Endodermal cell (in vitro differentiated cells): ENCODE data around the gene ZNF710. TPM values are rescaled to one million over a fixed set of nuclear protein-coding genes. Genes with fewer than 3 reads are reported as not detected.

ENCODE experiments used
- DNase-seq: peaks from one replicate; pipeline ENCODE4 v3.0.0-alpha.2; 2017
- H3K27ac ChIP-seq: 2 replicates; pipeline ENCODE4 v1.5.1; 2013; ENCODE audit warnings: mild to moderate bottlenecking, low read depth, low read length, moderate library complexity
- H3K27me3 ChIP-seq: 2 replicates; pipeline ENCODE4 v1.6.1; 2013; ENCODE audit warnings: mild to moderate bottlenecking, low read length, moderate library complexity; ENCODE audit not compliant: insufficient read depth, control insufficient read depth, poor library complexity, severe bottlenecking
- H3K36me3 ChIP-seq: 2 replicates; pipeline ENCODE4 v1.7.0; 2013; ENCODE audit warnings: mild to moderate bottlenecking, low read length, moderate library complexity; ENCODE audit not compliant: control insufficient read depth, insufficient read depth
- H3K4me1 ChIP-seq: one replicate; pipeline ENCODE4 v1.7.0; 2013; ENCODE audit warnings: low read length; ENCODE audit not compliant: control insufficient read depth, insufficient read depth
- H3K4me3 ChIP-seq: 2 replicates; pipeline ENCODE4 v1.5.1; 2013; ENCODE audit warnings: mild to moderate bottlenecking, low read length, moderate library complexity
- H3K9ac ChIP-seq: 2 replicates; pipeline ENCODE4 v1.6.1; 2013; ENCODE audit warnings: mild to moderate bottlenecking, low read length, moderate library complexity; ENCODE audit not compliant: poor library complexity, severe bottlenecking; ENCODE audit errors: extremely low read depth
- H3K9me3 ChIP-seq: 2 replicates; pipeline ENCODE4 v1.6.1; 2013; ENCODE audit warnings: mild to moderate bottlenecking, low read length, moderate library complexity; ENCODE audit not compliant: control insufficient read depth
- H3K27ac Mint-ChIP-seq: 2 replicates; pipeline ENCODE4 v1.8.0; 2020; ENCODE audit warnings: mixed read lengths
- H3K27me3 Mint-ChIP-seq: 2 replicates; pipeline ENCODE4 v1.8.0; 2021; ENCODE audit warnings: mild to moderate bottlenecking, mixed read lengths; ENCODE audit not compliant: insufficient read depth
- H3K36me3 Mint-ChIP-seq: 2 replicates; pipeline ENCODE4 v1.8.0; 2020; ENCODE audit warnings: low read depth, mixed read lengths
- H3K4me1 Mint-ChIP-seq: 2 replicates; pipeline ENCODE4 v1.8.0; 2020; ENCODE audit warnings: mixed read lengths
- H3K4me3 Mint-ChIP-seq: 2 replicates; pipeline ENCODE4 v1.8.0; 2020; ENCODE audit warnings: mild to moderate bottlenecking, moderate library complexity, mixed read lengths
- H3K9me3 Mint-ChIP-seq: 2 replicates; pipeline ENCODE4 v1.8.0; 2020; ENCODE audit warnings: mild to moderate bottlenecking, mixed read lengths
- WGBS, 2 experiments: methylation state at CpG; one replicate each; pipeline versions ENCODE4 v1.1.5 to v1.1.7; 2013; ENCODE audit warnings: missing lambda C conversion rate in 2 of 2, mixed read lengths in 1 of 2; ENCODE audit not compliant: insufficient coverage in 1 of 2, insufficient read length in 1 of 2; 5-methylcytosine and 5-hydroxymethylcytosine counted together
- total RNA-seq, 2 donors: library from RNA; stranded (reverse); fragmentation: NEBNext Ultra II Directional in 1 of 2; extraction: Animal tissue kit (Norgen Biotek cat#: 25700) in 1 of 2; gene quantifications; 2 replicates in 1 of 2; 3 replicates in 1 of 2; pipeline ENCODE4 v1.2.1, GENCODE V29; 2021
- TF ChIP-seq, protein P1 (sequence below): fragments of 200-600 bp; sonication (generic); conservative IDR thresholded peaks from 2 replicates; pipeline ENCODE4 v1.5.0; 2021; ENCODE audit warnings: antibody characterized with exemption, mild to moderate bottlenecking

Gene ZNF710
- total RNA-seq, 2 donors from 2014 or later: 31.8 to 39.1 TPM

GRCh38 chr15:90086868-90087268 lies 85.7 kb downstream of the ZNF710 start:
- Mint-ChIP-seq H3K27me3 (peaks cover 12% of the 10 kb centered on the region), H3K4me3 (no peak overlapping the region), H3K9me3 (no peaks in the 10 kb centered on the region), H3K36me3 (peaks cover 14% of the 10 kb centered on the region), H3K27ac (no peak overlapping the region), H3K4me1 (no peaks in the 10 kb centered on the region)
- no peak overlapping the region for H3K9ac ChIP-seq
- TF ChIP-seq, protein P1, sequence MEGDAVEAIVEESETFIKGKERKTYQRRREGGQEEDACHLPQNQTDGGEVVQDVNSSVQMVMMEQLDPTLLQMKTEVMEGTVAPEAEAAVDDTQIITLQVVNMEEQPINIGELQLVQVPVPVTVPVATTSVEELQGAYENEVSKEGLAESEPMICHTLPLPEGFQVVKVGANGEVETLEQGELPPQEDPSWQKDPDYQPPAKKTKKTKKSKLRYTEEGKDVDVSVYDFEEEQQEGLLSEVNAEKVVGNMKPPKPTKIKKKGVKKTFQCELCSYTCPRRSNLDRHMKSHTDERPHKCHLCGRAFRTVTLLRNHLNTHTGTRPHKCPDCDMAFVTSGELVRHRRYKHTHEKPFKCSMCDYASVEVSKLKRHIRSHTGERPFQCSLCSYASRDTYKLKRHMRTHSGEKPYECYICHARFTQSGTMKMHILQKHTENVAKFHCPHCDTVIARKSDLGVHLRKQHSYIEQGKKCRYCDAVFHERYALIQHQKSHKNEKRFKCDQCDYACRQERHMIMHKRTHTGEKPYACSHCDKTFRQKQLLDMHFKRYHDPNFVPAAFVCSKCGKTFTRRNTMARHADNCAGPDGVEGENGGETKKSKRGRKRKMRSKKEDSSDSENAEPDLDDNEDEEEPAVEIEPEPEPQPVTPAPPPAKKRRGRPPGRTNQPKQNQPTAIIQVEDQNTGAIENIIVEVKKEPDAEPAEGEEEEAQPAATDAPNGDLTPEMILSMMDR: peak; percentile 85
- WGBS, 2 experiments: 86 to 93% methylated on average over 5 to 7 of the region's 7 CpGs
- no peak overlapping the region for H3K27ac ChIP-seq
- H3K4me1 ChIP-seq: no peaks in the 10 kb centered on the region
- no peak overlapping the region for H3K4me3 ChIP-seq
- H3K9me3 ChIP-seq: no peaks in the 10 kb centered on the region
- no peaks in the 10 kb centered on the region for H3K36me3 ChIP-seq
- no peaks in the 10 kb centered on the region for H3K27me3 ChIP-seq
- peak; percentile 87 for DNase-seq

DNA sequence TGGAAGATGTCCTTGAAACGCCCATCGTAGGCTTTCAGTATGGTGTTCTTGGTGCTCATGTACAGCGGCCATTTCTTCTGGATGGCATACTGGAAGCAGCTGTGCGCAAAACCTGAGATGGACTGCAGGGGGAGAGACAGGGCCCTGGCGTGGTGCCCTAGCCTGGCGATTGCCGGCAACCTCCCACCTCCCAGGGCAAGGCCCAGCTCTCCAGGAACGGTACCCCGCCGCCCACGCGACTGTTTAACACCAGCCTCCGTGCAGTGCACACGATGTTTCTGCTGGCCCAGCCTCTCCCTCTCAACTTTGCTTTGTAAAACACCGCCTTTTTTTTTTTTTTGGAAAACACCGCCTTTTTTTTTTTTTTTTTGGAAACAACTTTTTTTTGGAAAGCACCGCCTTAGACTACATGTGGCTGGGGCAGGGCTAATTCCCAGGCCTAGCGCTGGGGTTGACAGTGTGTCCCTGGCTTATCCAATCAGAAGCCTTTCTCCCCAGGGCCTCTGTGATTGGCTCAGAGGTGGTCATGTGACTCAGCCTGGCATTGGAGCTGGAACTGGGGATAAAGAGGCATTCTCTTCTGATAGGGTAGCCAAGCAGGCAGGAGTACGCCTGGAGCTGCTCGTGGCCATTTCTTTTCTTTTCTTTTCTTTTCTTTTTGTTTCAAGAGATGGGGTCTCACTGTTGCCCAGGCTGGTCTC lies 86.5 kb downstream of the ZNF710 start:
- 88 to 91% methylated on average over 15 to 19 of the region's 20 CpGs for WGBS, 2 experiments
- no peaks in the 10 kb centered on the region for H3K36me3 ChIP-seq
- no peaks in the 10 kb centered on the region for H3K4me1 Mint-ChIP-seq

GRCh38 chr15:90090226-90090848 lies 89.2 kb downstream of the ZNF710 start:
- peaks cover 3% of the 10 kb centered on the region for H3K4me1 Mint-ChIP-seq
- Histone ChIP-seq H3K4me1 (no peaks in the 10 kb centered on the region), H3K36me3 (no peaks in the 10 kb centered on the region), H3K9ac (no peak overlapping the region), H3K4me3 (no peak overlapping the region), H3K9me3 (no peaks in the 10 kb centered on the region), H3K27ac (no peak overlapping the region), H3K27me3 (peaks cover 16% of the 10 kb centered on the region)
- H3K9me3 Mint-ChIP-seq: peaks cover 2% of the 10 kb centered on the region
- H3K27ac Mint-ChIP-seq: no peak overlapping the region
- WGBS, 2 experiments: 90 to 97% methylated on average over 8 to 11 of the region's 11 CpGs
- peaks cover 14% of the 10 kb centered on the region for H3K36me3 Mint-ChIP-seq
- TF ChIP-seq, protein P1: no peak
- no peak for DNase-seq
- peaks cover 40% of the 10 kb centered on the region for H3K27me3 Mint-ChIP-seq
- no peak overlapping the region for H3K4me3 Mint-ChIP-seq

More for the DNA sequence above, 86.5 kb downstream of the ZNF710 start:
- Histone ChIP-seq H3K4me3 (no peak overlapping the region), H3K9ac (no peak overlapping the region), H3K9me3 (no peaks in the 10 kb centered on the region), H3K27ac (no peak overlapping the region), H3K27me3 (no peaks in the 10 kb centered on the region), H3K4me1 (no peaks in the 10 kb centered on the region)
- DNase-seq: peak; percentile 79
- peaks cover 2% of the 10 kb centered on the region for H3K9me3 Mint-ChIP-seq
- H3K27ac Mint-ChIP-seq: no peak overlapping the region
- peaks cover 14% of the 10 kb centered on the region for H3K36me3 Mint-ChIP-seq
- peaks cover 15% of the 10 kb centered on the region for H3K27me3 Mint-ChIP-seq
- TF ChIP-seq, protein P1: no peak
- no peak overlapping the region for H3K4me3 Mint-ChIP-seq
